ENCODE results near the gene SERPINB7.

- TF ChIP-seq, protein P1, sequence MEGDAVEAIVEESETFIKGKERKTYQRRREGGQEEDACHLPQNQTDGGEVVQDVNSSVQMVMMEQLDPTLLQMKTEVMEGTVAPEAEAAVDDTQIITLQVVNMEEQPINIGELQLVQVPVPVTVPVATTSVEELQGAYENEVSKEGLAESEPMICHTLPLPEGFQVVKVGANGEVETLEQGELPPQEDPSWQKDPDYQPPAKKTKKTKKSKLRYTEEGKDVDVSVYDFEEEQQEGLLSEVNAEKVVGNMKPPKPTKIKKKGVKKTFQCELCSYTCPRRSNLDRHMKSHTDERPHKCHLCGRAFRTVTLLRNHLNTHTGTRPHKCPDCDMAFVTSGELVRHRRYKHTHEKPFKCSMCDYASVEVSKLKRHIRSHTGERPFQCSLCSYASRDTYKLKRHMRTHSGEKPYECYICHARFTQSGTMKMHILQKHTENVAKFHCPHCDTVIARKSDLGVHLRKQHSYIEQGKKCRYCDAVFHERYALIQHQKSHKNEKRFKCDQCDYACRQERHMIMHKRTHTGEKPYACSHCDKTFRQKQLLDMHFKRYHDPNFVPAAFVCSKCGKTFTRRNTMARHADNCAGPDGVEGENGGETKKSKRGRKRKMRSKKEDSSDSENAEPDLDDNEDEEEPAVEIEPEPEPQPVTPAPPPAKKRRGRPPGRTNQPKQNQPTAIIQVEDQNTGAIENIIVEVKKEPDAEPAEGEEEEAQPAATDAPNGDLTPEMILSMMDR (IDR thresholded peaks at IDR 0.05 in 8 of 11, conservative IDR thresholded peaks at IDR 0.05 in 3 of 11): no peak
- no peak for TF ChIP-seq POLR2A (IDR thresholded peaks at IDR 0.05)
- no peak for TF ChIP-seq POLR2AphosphoS5 (IDR thresholded peaks at IDR 0.05)
These were observed 32.9 kb downstream of the SERPINB7 start for GRCh38 chr18:63808125-63808524.

All from spleen (tissue), 7 donors.